Activated CD8-positive, alpha-beta T cell treated with anti-CD3 and anti-CD28 coated beads, Interleukin-2, amount 10 ng/mL, durations not matched to agents 7 days and 5 days (primary cell): ENCODE data around the gene MIER2. TPM values are rescaled to one million over a fixed set of nuclear protein-coding genes. Genes with fewer than 3 reads are reported as not detected.
A peak's percentile ranks its signal among the peaks of the same experiment; 100 is the strongest.

Experiments used
- ATAC-seq: fragments of 150-1000 bp; cut with Tn5 transposase; one replicate; pipeline ENCODE4 v1.10.0; 2021; ENCODE audit warnings: moderate library complexity
- CTCF ChIA-PET: fragments of 350-600 bp; sonication (Branson Sonifier 250); formaldehyde crosslinking; loops from one replicate; lab custom pipeline; 2021; ENCODE audit warnings: antibody characterized with exemption; lab: Charles Lee
- POLR2A ChIA-PET: fragments of 350-600 bp; sonication (Branson Sonifier 250); formaldehyde crosslinking; loops from one replicate; lab custom pipeline; 2021; ENCODE audit warnings: antibody characterized with exemption; lab: Charles Lee
- DNase-seq: peaks from one replicate; pipeline ENCODE4 v3.0.0-alpha.2; 2020
- H3K27ac Mint-ChIP-seq: one replicate; pipeline ENCODE4 v1.8.0; 2021; ENCODE audit warnings: mild to moderate bottlenecking, mixed read lengths
- H3K27me3 Mint-ChIP-seq: one replicate; pipeline ENCODE4 v1.8.0; 2021; ENCODE audit warnings: low read depth, mixed read lengths
- H3K36me3 Mint-ChIP-seq: one replicate; pipeline ENCODE4 v1.8.0; 2021; ENCODE audit warnings: low read depth, mixed read lengths
- H3K4me1 Mint-ChIP-seq: one replicate; pipeline ENCODE4 v1.8.0; 2021; ENCODE audit warnings: low read depth, mixed read lengths
- H3K4me3 Mint-ChIP-seq: one replicate; pipeline ENCODE4 v1.8.0; 2021; ENCODE audit warnings: mild to moderate bottlenecking, mixed read lengths
- H3K9me3 Mint-ChIP-seq: one replicate; pipeline ENCODE4 v1.8.0; 2022; ENCODE audit warnings: mixed read lengths; ENCODE audit not compliant: insufficient read depth
- total RNA-seq, 2 experiments: library from RNA; stranded (reverse); gene quantifications; one replicate each; pipeline ENCODE4 v1.2.3, GENCODE V29; 2021

The MIER2 gene
- total RNA-seq, 2 experiments from 2014 or later, result 21.6 to 23.1 TPM

DNA sequence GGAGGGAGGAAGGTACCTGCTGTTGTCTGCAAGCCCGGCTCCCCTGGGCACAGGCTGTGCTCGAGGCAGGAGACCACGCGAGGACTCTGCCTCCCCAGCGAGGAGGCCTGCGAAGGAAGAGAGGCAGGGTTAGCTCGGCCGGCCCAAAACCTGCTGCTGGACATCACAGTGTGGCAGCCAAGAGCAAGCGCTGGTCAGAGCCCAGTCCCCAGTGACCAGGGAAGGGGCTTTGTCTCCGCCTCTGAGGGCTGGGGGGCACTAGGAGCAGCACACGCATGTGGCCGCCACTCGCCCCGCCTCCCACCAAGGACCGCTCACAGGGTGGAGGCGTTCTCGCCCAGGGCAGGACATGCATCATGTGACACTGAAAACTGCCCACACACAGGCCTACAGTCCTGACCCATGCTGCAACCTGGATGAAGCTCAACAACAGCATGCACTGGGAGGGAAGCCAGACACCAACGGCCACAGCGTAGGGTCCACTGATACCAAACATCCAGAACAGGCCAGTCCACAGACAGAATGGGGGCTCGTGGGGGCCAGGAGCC, 8.5 kb downstream of the MIER2 start:
- CTCF ChIA-PET, result no interaction called here
- Mint-ChIP-seq H3K27ac (no peak overlapping the region), H3K36me3 (peaks cover 38% of the 10 kb centered on the region), H3K27me3 (no peaks in the 10 kb centered on the region), H3K9me3 (no peaks in the 10 kb centered on the region), H3K4me1 (peaks cover 21% of the 10 kb centered on the region), H3K4me3 (no peak overlapping the region)
- DNase-seq (no peak), ATAC-seq (no peak)
- POLR2A ChIA-PET, result no interaction called here

DNA sequence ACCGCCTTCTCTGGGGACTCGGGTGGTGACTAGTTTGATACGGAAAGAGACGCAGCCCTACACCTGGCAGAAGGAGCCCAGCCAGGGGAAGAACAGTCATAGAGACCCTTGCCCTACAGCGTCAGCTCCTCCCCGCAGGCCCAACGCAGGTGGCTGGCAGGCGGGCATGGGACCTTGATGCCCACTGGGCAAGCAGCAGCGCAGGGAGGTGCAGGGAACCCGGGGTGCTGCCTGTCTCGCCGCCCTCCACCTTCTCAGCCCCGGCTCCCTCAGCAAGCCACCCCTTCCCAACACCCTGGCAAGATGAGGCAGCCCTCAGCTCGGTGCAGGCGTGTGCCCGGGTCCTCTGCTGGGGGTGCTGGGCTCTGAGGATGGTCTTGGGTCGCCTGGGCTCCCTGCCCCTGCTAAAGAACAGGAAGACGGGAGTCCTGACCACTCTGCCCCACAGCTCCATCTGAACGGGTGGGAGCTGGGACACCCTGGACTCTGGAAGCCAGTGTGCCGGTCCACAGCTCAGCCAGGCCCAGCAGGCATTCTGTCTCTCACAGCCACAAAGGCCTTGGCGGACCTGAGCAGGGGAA, 9.0 kb downstream of the MIER2 start:
- Mint-ChIP-seq H3K27me3 (no peaks in the 10 kb centered on the region), H3K4me3 (no peak overlapping the region), H3K36me3 (peaks cover 40% of the 10 kb centered on the region), H3K27ac (no peak overlapping the region), H3K9me3 (no peaks in the 10 kb centered on the region), H3K4me1 (peaks cover 17% of the 10 kb centered on the region)
- ChIA-PET POLR2A (no interaction called here), CTCF (no interaction called here)
- no peak for DNase-seq
- ATAC-seq, result no peak

DNA sequence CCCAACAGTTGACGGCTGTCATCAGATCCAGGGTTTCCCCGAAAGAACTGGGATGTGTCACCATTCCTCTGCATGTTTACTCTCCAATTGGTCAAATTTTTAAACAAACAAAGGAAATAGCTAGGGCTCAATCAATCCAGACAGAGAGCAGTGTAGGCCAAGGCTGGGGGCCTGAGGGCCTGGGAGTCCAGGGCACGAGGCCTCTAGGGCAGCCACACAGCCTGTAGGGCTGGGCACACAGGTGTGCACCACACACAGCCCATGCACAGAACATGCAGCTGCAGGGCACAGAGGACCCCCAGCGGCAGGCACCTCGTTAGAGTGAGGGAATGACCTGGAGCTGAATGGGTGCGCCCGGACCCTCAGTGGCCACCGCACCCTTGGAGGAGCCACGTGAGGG, 9.5 kb downstream of the MIER2 start:
- no peak overlapping the region for H3K27ac Mint-ChIP-seq
- ChIA-PET POLR2A (no interaction called here), CTCF (no interaction called here)
- no peak for ATAC-seq
- no peak overlapping the region for H3K4me3 Mint-ChIP-seq
- no peak for DNase-seq
- H3K9me3 Mint-ChIP-seq, result no peaks in the 10 kb centered on the region
- H3K4me1 Mint-ChIP-seq, result peaks cover 14% of the 10 kb centered on the region
- peaks cover 44% of the 10 kb centered on the region for H3K36me3 Mint-ChIP-seq
- H3K27me3 Mint-ChIP-seq, result no peaks in the 10 kb centered on the region

DNA sequence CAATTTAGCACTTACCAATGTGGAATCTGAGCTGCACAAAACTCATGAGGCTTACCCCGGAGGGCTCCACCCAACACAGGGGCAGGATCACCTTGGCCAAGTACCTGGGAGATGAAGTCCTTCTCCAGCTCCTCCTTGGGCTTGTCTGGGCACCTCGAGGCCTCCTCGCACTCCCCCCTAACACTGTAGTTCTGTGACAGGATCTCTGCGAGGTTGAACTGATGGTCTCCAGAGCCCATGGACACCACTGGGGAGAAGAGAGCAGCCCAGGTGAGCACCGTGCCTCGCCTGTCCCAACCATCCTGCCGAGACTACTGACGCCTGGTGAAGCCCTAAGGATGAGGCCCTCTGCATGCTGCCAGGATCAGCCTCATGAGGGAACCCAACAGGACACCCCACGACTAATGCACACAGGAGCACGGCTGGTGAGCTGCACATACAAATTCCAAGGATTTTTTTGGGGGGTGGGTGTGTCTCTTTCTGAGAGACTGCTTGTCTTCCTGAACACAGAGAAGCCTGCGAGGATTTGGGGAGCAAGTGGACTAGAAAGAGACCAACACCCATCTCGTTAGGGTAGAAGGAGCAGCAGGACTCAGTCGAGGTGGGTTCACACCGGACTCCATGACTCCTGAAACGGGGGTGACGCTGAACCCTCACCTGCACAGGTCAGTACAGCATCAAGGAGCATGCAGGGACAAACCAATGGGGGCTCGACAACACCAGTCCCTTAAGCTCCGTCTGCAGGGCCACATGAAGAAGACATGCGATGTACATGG, 10.1 kb downstream of the MIER2 start:
- H3K27me3 Mint-ChIP-seq, result no peaks in the 10 kb centered on the region
- H3K36me3 Mint-ChIP-seq, result peaks cover 45% of the 10 kb centered on the region
- DNase-seq (no peak), ATAC-seq (no peak)
- no peak overlapping the region for H3K27ac Mint-ChIP-seq
- H3K4me1 Mint-ChIP-seq, result peaks cover 12% of the 10 kb centered on the region
- H3K4me3 Mint-ChIP-seq, result no peak overlapping the region
- ChIA-PET POLR2A (no interaction called here), CTCF (no interaction called here)
- H3K9me3 Mint-ChIP-seq, result no peaks in the 10 kb centered on the region

DNA sequence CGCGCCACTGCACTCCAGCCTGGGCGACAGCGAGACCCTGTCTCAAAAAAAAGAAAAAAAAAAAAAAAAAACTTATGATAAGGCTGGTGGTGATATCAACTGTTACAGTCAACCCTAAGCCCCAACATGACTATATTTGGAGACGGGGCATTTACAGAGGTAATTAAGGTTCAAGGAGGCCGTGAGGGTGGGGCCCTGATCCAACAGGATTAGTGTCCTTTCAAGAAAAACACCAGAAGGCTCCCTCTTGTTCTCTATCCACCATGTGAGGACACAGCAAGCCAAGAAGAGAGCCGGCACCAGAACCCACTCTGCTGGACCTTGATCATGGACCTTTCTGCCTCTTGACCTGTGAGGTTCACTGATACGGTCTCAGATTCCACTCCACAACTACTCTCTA, 14.1 kb downstream of the MIER2 start:
- ATAC-seq (no peak), DNase-seq (no peak)
- ChIA-PET POLR2A (no interaction called here), CTCF (no interaction called here)
- H3K36me3 Mint-ChIP-seq, result peaks cover 63% of the 10 kb centered on the region
- H3K27ac Mint-ChIP-seq, result no peak overlapping the region
- H3K4me1 Mint-ChIP-seq, result no peaks in the 10 kb centered on the region
- H3K27me3 Mint-ChIP-seq, result no peaks in the 10 kb centered on the region
- no peak overlapping the region for H3K4me3 Mint-ChIP-seq
- peaks cover 5% of the 10 kb centered on the region for H3K9me3 Mint-ChIP-seq

DNA sequence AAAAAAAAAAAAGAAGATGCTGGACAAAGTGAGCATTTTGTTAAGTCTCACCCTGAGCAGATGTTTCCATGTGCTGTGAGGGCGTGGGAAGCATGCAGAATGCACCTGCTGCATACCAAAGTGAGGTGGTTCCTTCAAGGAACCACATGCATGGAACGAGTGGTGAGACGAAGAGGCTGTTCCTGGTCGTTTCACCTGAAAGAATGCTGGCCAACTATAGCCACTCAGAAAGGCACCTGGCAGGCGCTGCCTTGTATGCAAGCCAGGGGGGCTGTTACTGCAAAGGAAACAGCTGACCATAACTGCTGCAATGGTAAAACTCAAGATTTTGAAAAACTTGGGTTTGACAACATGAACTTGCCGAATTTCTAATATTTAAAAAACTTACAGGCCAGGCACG, 14.7 kb downstream of the MIER2 start:
- no peak overlapping the region for H3K4me3 Mint-ChIP-seq
- H3K27ac Mint-ChIP-seq, result no peak overlapping the region
- peaks cover 5% of the 10 kb centered on the region for H3K9me3 Mint-ChIP-seq
- peaks cover 63% of the 10 kb centered on the region for H3K36me3 Mint-ChIP-seq
- ATAC-seq, result no peak
- CTCF ChIA-PET, result no interaction called here
- H3K4me1 Mint-ChIP-seq, result no peaks in the 10 kb centered on the region
- no peaks in the 10 kb centered on the region for H3K27me3 Mint-ChIP-seq
- DNase-seq, result no peak
- POLR2A ChIA-PET, result no interaction called here

DNA sequence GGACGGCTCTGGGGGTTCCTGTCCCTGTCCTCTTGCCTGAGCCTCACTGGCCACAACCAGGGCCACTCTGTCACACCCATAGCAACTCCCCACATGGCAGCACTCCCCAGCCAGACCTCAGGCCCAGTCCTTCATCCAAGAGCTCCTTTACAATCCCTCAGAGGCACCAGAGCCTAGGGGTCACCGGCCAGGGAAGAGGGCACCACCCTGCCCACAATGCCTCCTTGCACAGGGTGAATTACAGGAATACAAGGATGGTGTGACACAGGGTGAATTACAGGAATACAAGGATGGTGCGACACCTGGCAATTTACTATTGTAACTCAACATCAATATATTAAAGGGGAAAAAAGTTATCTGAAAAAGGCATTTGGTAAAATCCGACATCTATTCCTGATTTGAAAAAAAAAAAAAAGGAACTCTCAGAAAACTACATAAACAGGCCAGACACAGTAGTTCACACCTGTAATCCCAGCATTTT, 16.5 kb downstream of the MIER2 start:
- no peak overlapping the region for H3K4me3 Mint-ChIP-seq
- ChIA-PET POLR2A (no interaction called here), CTCF (no interaction called here)
- no peak overlapping the region for H3K27ac Mint-ChIP-seq
- peaks cover 5% of the 10 kb centered on the region for H3K9me3 Mint-ChIP-seq
- peaks cover 56% of the 10 kb centered on the region for H3K36me3 Mint-ChIP-seq
- no peaks in the 10 kb centered on the region for H3K27me3 Mint-ChIP-seq
- ATAC-seq, result no peak
- H3K4me1 Mint-ChIP-seq, result no peaks in the 10 kb centered on the region
- no peak for DNase-seq

DNA sequence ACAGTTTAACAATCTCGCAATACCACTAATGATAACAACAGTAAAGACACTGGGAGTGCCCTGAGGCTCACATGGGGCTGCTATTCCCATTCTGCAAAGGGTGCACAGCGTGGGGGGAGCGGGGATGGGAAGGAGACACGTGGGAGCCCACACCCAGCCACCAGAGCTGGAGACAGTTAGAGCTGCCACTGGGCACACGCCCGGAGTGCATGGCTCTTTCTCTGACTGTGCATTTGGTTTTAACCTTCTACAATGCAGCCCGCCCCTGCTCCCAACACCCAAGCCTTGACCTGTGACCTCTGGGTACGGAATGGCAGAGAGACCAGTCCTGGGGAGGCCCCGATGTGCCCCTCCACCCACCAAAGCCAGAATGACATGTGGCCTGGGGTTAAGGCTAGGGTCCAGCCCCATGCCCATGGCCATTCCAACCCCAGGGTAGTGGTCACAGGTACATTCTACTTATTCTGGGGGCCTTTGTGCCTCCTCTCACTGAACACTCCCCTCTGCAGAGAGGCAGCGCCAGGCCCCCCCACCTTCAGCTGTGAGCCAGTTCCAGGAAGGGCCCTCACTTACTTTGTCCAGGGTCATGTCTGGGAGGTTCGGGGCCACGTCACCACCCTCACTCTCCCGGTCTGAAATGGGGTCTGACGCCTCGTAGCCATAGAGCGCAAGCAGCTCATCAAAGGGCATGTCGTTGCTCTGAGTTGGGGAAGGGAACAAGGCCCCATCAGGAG, 17.1 kb downstream of the MIER2 start:
- Mint-ChIP-seq H3K36me3 (peaks cover 56% of the 10 kb centered on the region), H3K4me1 (no peaks in the 10 kb centered on the region), H3K9me3 (peaks cover 5% of the 10 kb centered on the region), H3K4me3 (no peak overlapping the region), H3K27ac (no peak overlapping the region), H3K27me3 (no peaks in the 10 kb centered on the region)
- ChIA-PET CTCF (no interaction called here), POLR2A (no interaction called here)
- DNase-seq (no peak), ATAC-seq (no peak)

DNA sequence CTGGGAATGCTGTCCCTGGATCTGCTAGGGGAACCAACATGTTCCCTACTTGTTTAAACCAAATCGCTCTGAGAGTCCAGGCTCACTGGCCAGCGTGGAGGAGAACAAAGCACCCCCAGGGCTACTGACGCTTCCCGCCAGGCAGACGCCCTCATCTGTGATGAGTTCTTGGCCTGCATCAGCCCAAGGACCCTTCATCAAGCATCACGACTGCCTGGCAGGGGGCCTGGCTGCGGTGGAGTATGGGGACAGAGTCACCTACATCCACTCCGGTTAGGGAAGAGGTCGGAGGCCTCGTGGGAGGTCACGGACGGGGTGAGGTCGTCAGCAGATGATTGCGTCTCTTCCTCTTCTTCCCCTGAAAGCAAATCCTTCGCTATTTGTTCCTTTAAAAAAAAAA, 17.7 kb downstream of the MIER2 start:
- H3K4me3 Mint-ChIP-seq, result no peak overlapping the region
- H3K27me3 Mint-ChIP-seq, result no peaks in the 10 kb centered on the region
- ATAC-seq, result no peak
- H3K27ac Mint-ChIP-seq, result no peak overlapping the region
- no peaks in the 10 kb centered on the region for H3K4me1 Mint-ChIP-seq
- peaks cover 5% of the 10 kb centered on the region for H3K9me3 Mint-ChIP-seq
- DNase-seq, result no peak
- ChIA-PET POLR2A (no interaction called here), CTCF (no interaction called here)
- H3K36me3 Mint-ChIP-seq, result peaks cover 56% of the 10 kb centered on the region

DNA sequence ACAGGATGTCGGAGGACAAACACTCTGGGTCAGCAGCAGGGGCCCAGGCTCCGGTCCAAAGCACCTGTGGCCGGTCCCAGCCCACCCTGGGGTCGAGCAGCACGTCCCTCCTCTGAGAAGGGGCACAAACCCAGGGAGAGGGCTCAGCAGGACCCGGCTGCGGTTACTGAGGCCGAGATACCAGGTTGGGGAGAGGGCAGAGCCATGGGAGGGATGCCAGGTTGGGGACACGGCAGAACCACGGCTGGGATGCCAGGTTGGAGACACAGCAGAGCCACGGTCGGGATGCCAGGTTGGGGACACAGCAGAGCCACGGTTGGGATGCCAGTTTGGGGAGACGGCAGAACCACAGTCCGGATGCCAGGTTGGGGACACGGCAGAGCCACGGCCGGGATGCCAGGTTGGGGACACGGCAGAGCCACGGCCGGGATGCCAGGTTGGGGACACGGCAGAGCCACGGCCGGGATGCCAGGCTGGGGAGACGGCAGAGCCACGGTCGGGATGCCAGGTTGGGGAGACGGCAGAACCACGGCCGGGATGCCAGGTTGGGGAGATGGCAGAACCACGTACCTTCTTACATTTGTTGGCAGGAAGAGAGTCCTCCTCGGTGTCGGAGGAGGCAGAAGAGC, 18.5 kb downstream of the MIER2 start:
- no peaks in the 10 kb centered on the region for H3K4me1 Mint-ChIP-seq
- H3K4me3 Mint-ChIP-seq, result no peak overlapping the region
- ATAC-seq, result no peak
- H3K27ac Mint-ChIP-seq, result no peak overlapping the region
- H3K9me3 Mint-ChIP-seq, result peaks cover 5% of the 10 kb centered on the region
- CTCF ChIA-PET, result no interaction called here
- H3K27me3 Mint-ChIP-seq, result no peaks in the 10 kb centered on the region
- no peak for DNase-seq
- POLR2A ChIA-PET, result no interaction called here
- H3K36me3 Mint-ChIP-seq, result peaks cover 56% of the 10 kb centered on the region

DNA sequence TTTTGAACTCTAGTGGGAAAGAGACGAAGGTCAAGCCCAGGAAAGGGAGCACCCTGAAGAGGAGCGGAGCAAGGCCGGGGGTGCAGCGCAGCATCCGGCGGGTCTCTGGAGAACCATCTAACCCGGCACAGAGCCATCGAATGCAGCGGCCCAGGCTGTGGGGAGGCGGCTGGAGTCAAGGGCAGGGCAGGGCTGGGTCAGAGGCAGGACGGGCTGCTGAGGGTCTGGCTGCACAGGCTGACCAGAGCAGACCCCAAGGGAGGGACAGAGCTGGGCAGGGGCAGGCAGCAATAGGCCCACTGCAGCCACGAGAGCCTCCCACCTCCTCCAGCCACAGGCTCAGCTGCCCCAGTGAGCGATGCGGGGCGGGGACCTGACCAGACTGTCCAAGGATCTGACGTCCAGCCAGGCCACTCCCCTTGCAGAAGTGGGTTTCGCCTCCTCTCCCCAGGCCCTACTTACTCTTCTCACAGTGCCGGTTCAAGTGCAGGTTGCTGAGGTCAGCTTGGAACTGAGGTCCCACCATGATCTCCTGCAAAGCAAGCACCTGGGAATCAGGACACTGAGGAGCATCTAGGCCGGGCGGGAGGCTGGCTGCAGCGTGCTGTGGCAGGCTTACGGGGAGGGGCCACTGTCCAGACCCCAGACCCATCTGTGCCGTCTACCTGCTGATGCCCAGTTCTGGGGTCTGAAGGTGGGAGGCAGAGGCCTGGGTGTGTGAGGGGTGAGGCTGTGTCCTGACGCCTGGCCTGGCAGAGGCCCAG, 19.2 kb downstream of the MIER2 start:
- H3K9me3 Mint-ChIP-seq, result peaks cover 5% of the 10 kb centered on the region
- ATAC-seq (no peak), DNase-seq (no peak)
- H3K4me3 Mint-ChIP-seq, result no peak overlapping the region
- peak overlapping the region; percentile 32 for H3K27ac Mint-ChIP-seq
- no peaks in the 10 kb centered on the region for H3K27me3 Mint-ChIP-seq
- peaks cover 55% of the 10 kb centered on the region for H3K36me3 Mint-ChIP-seq
- POLR2A ChIA-PET, result no interaction called here
- no peaks in the 10 kb centered on the region for H3K4me1 Mint-ChIP-seq
- CTCF ChIA-PET, result no interaction called here
